NT2/D1 (cell line): ENCODE results near the gene SMS.

Experiments
- YY1 ChIP-seq: IDR thresholded peaks from 2 replicates; pipeline ENCODE4 v1.6.1; 2011; ENCODE audit not compliant: insufficient read length, insufficient read depth
- ZNF274 ChIP-seq: IDR thresholded peaks from 2 replicates; pipeline ENCODE4 v1.6.1; 2011; ENCODE audit warnings: mild to moderate bottlenecking, low read depth, low read length

GRCh38 chrX:22039541-22039940 is 99.0 kb downstream of the SMS start:
- no peak for TF ChIP-seq ZNF274
- TF ChIP-seq YY1, result no peak
